Measurements from ENCODE around the gene RPS6KA3. TPM values are rescaled to one million over a fixed set of nuclear protein-coding genes. Genes with fewer than 3 reads are reported as not detected.

RPS6KA3 gene
- total and polyA plus RNA-seq, 2 experiments from 2014 or later: 38.6 to 99.4 TPM

GRCh38 chrX:20141281-20142220 lies 125.2 kb downstream of the RPS6KA3 start, which contains the start of gene EIF1AX:
Gene EIF1AX, minus strand, starts transcription at chrX:20141838. Its CDS starts 198 bp downstream, at chrX:20141640.
- peaks cover 37% of the 10 kb centered on the region for H3K79me2 ChIP-seq
- 36% methylated on average over 81 of the region's 82 CpGs for WGBS (ENCODE audit: low lambda C conversion rate, missing lambda C conversion rate)
- H3K36me3 ChIP-seq (replicated peaks; ENCODE audit: insufficient read depth, low read depth): no peaks in the 10 kb centered on the region
- peak within 1 kb of the TSS; percentile 96 for H3K27ac ChIP-seq
- H3K9me3 ChIP-seq (ENCODE audit: low read depth): no peaks in the 10 kb centered on the region
- no peaks in the 10 kb centered on the region for H3K9me2 ChIP-seq (replicated peaks; ENCODE audit: insufficient read depth)
- H3K27me3 ChIP-seq: no peaks in the 10 kb centered on the region
- H4K20me1 ChIP-seq (ENCODE audit: insufficient read depth, poor library complexity, severe bottlenecking): peaks cover 16% of the 10 kb centered on the region
- H3K4me3 ChIP-seq: peak within 1 kb of the TSS; percentile 64
- peak; percentile 96 for DNase-seq (ENCODE audit: low spot score)
- TF ChIP-seq, protein P1, sequence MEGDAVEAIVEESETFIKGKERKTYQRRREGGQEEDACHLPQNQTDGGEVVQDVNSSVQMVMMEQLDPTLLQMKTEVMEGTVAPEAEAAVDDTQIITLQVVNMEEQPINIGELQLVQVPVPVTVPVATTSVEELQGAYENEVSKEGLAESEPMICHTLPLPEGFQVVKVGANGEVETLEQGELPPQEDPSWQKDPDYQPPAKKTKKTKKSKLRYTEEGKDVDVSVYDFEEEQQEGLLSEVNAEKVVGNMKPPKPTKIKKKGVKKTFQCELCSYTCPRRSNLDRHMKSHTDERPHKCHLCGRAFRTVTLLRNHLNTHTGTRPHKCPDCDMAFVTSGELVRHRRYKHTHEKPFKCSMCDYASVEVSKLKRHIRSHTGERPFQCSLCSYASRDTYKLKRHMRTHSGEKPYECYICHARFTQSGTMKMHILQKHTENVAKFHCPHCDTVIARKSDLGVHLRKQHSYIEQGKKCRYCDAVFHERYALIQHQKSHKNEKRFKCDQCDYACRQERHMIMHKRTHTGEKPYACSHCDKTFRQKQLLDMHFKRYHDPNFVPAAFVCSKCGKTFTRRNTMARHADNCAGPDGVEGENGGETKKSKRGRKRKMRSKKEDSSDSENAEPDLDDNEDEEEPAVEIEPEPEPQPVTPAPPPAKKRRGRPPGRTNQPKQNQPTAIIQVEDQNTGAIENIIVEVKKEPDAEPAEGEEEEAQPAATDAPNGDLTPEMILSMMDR (IDR thresholded peaks at IDR 0.05; ENCODE audit: poor library complexity): no peak
- TF ChIP-seq EZH2phosphoT487 (IDR thresholded peaks at IDR 0.05; ENCODE audit: low read depth, severe bottlenecking, unreplicated experiment) (no peak), EZH2 (IDR thresholded peaks at IDR 0.05; ENCODE audit: borderline replicate concordance) (no peak)
- peak within 1 kb of the TSS; percentile 77 for H3K4me2 ChIP-seq
- no peaks in the 10 kb centered on the region for H3K4me1 ChIP-seq (ENCODE audit: insufficient read depth)
- no peak within 1 kb of the TSS for H2AFZ ChIP-seq

DNA sequence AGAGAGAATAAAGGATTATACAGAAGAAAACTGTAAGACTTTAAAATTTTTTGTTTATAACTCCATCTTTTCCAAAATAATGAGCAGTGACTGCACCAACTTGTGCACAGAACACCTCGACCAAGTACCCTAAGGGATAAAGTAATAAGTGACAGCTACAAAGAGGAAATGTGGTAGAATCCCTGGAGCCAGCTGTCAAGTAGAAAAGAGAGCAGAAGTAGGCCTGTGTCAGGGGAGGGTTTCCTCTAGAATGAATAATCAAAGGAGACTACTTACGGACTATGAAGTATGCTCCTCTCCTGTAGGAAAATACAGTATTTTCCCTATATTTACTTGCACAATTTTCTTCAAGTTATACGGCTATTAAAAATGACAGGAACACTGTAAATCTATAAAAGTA lies 126.3 kb downstream of the RPS6KA3 start:
- Histone ChIP-seq H3K9me2 (replicated peaks; ENCODE audit: insufficient read depth) (no peaks in the 10 kb centered on the region), H3K79me2 (peaks cover 40% of the 10 kb centered on the region), H3K27ac (no peak overlapping the region), H4K20me1 (ENCODE audit: insufficient read depth, poor library complexity, severe bottlenecking) (peaks cover 19% of the 10 kb centered on the region), H3K9me3 (ENCODE audit: low read depth) (no peaks in the 10 kb centered on the region), H3K4me1 (ENCODE audit: insufficient read depth) (no peaks in the 10 kb centered on the region), H3K4me3 (peak overlapping the region; percentile 64), H3K27me3 (no peaks in the 10 kb centered on the region), H2AFZ (no peak overlapping the region), H3K4me2 (peak overlapping the region; percentile 77), H3K36me3 (replicated peaks; ENCODE audit: insufficient read depth, low read depth) (no peaks in the 10 kb centered on the region)
- 40% methylated on average over 3 of the region's 3 CpGs for WGBS (ENCODE audit: low lambda C conversion rate, missing lambda C conversion rate)
- no peak for DNase-seq (ENCODE audit: low spot score)
- TF ChIP-seq, protein P1 (IDR thresholded peaks at IDR 0.05; ENCODE audit: poor library complexity): no peak
- TF ChIP-seq EZH2phosphoT487 (IDR thresholded peaks at IDR 0.05; ENCODE audit: low read depth, severe bottlenecking, unreplicated experiment): no peak
- TF ChIP-seq EZH2 (IDR thresholded peaks at IDR 0.05; ENCODE audit: borderline replicate concordance): no peak

- Histone ChIP-seq H3K4me1 (ENCODE audit: insufficient read depth) (no peaks in the 10 kb centered on the region), H3K4me2 (peak overlapping the region; percentile 77), H3K27me3 (no peaks in the 10 kb centered on the region), H2AFZ (no peak overlapping the region), H3K9me2 (replicated peaks; ENCODE audit: insufficient read depth) (no peaks in the 10 kb centered on the region), H3K36me3 (replicated peaks; ENCODE audit: insufficient read depth, low read depth) (no peaks in the 10 kb centered on the region), H3K27ac (no peak overlapping the region), H3K79me2 (peaks cover 40% of the 10 kb centered on the region), H3K4me3 (peak overlapping the region; percentile 64), H3K9me3 (ENCODE audit: low read depth) (no peaks in the 10 kb centered on the region), H4K20me1 (ENCODE audit: insufficient read depth, poor library complexity, severe bottlenecking) (peaks cover 19% of the 10 kb centered on the region)
- WGBS (ENCODE audit: low lambda C conversion rate, missing lambda C conversion rate): 58% methylated on average over 2 of the region's 2 CpGs
- DNase-seq (ENCODE audit: low spot score): no peak
- TF ChIP-seq EZH2 (IDR thresholded peaks at IDR 0.05; ENCODE audit: borderline replicate concordance): no peak
- no peak for TF ChIP-seq EZH2phosphoT487 (IDR thresholded peaks at IDR 0.05; ENCODE audit: low read depth, severe bottlenecking, unreplicated experiment)
These were observed 126.7 kb downstream of the RPS6KA3 start for GRCh38 chrX:20139966-20140365.

GRCh38 chrX:20135944-20136343 lies 130.8 kb downstream of the RPS6KA3 start:
- no peak overlapping the region for H2AFZ ChIP-seq
- H3K36me3 ChIP-seq (replicated peaks; ENCODE audit: insufficient read depth, low read depth): no peaks in the 10 kb centered on the region
- H3K79me2 ChIP-seq: peaks cover 38% of the 10 kb centered on the region
- H3K27me3 ChIP-seq: no peaks in the 10 kb centered on the region
- TF ChIP-seq, protein P1 (IDR thresholded peaks at IDR 0.05; ENCODE audit: poor library complexity): no peak
- no peak for TF ChIP-seq EZH2phosphoT487 (IDR thresholded peaks at IDR 0.05; ENCODE audit: low read depth, severe bottlenecking, unreplicated experiment)
- no peak overlapping the region for H3K27ac ChIP-seq
- peaks cover 19% of the 10 kb centered on the region for H4K20me1 ChIP-seq (ENCODE audit: insufficient read depth, poor library complexity, severe bottlenecking)
- no peaks in the 10 kb centered on the region for H3K9me3 ChIP-seq (ENCODE audit: low read depth)
- H3K9me2 ChIP-seq (replicated peaks; ENCODE audit: insufficient read depth): no peaks in the 10 kb centered on the region
- no peaks in the 10 kb centered on the region for H3K4me1 ChIP-seq (ENCODE audit: insufficient read depth)
- 71% methylated on average over 5 of the region's 5 CpGs for WGBS (ENCODE audit: low lambda C conversion rate, missing lambda C conversion rate)
- no peak overlapping the region for H3K4me2 ChIP-seq
- H3K4me3 ChIP-seq: no peak overlapping the region
- no peak for DNase-seq (ENCODE audit: low spot score)
